GM06990 (cell line): ENCODE results near the gene TRIP10.

Experiments
- DNase-seq: peaks from one replicate; pipeline ENCODE4 v3.0.0-alpha.2; 2011; ENCODE audit not compliant: insufficient read length; ENCODE audit errors: extremely low read depth
- H3K27me3 ChIP-seq: replicated peaks from 2 replicates; pipeline ENCODE4 v1.6.0; 2011; ENCODE audit warnings: low read length; ENCODE audit not compliant: control insufficient read depth, insufficient read depth
- H3K36me3 ChIP-seq: 2 replicates; pipeline ENCODE4 v1.5.1; 2011; ENCODE audit warnings: low read length; ENCODE audit not compliant: control insufficient read depth, insufficient read depth
- H3K4me3 ChIP-seq: replicated peaks from 2 replicates; pipeline ENCODE4 v1.5.1; 2011; ENCODE audit warnings: low read depth, mild to moderate bottlenecking, control low read depth, low read length
- TF ChIP-seq, protein P1 (sequence below): IDR thresholded peaks from 2 replicates; pipeline ENCODE4 v1.5.1; 2011; ENCODE audit warnings: low read length, control low read depth, mild to moderate bottlenecking, inconsistent platforms; ENCODE audit not compliant: insufficient read depth, poor library complexity, severe bottlenecking

The TRIP10 gene

DNA sequence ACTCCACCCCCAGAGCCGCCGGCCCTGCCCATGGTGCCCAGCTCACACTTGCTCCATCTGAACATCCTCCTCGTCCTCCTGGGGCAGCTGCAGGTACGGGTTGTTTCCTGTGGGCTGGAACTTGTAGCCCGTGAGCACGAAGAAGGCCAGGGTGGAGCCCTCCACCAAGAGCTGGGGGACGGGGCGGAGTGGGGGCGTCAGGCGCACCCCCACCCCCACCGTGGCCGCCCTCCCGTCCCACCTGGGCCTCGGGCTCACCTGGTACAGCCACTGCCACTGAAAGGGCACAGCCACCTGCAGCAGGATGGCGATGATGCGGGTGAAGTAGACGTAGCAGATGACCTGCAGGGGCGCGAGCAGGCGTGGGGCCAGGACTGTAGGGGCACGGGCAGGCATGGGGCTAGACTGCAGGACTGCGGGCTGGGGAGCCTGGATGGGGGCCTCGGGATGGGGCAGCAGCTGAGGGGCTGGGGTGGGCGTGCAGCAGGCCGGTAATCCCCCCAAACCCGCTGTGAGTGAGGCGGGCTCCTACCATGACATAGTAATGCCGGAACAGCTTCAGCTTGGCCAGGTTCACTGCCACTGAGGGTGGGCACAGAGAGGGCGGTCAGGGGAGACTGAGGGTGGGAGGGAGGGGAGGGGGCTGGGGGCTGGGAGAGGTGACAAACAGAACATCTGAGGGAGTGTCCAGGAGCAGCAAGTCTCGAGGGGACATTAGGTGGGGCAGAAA, 8.4 kb upstream of the TRIP10 start:
- H3K4me3 ChIP-seq: no peak overlapping the region
- TF ChIP-seq, protein P1, sequence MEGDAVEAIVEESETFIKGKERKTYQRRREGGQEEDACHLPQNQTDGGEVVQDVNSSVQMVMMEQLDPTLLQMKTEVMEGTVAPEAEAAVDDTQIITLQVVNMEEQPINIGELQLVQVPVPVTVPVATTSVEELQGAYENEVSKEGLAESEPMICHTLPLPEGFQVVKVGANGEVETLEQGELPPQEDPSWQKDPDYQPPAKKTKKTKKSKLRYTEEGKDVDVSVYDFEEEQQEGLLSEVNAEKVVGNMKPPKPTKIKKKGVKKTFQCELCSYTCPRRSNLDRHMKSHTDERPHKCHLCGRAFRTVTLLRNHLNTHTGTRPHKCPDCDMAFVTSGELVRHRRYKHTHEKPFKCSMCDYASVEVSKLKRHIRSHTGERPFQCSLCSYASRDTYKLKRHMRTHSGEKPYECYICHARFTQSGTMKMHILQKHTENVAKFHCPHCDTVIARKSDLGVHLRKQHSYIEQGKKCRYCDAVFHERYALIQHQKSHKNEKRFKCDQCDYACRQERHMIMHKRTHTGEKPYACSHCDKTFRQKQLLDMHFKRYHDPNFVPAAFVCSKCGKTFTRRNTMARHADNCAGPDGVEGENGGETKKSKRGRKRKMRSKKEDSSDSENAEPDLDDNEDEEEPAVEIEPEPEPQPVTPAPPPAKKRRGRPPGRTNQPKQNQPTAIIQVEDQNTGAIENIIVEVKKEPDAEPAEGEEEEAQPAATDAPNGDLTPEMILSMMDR: no peak
- no peaks in the 10 kb centered on the region for H3K27me3 ChIP-seq
- no peak for DNase-seq
- H3K36me3 ChIP-seq: peaks cover 18% of the 10 kb centered on the region

DNA sequence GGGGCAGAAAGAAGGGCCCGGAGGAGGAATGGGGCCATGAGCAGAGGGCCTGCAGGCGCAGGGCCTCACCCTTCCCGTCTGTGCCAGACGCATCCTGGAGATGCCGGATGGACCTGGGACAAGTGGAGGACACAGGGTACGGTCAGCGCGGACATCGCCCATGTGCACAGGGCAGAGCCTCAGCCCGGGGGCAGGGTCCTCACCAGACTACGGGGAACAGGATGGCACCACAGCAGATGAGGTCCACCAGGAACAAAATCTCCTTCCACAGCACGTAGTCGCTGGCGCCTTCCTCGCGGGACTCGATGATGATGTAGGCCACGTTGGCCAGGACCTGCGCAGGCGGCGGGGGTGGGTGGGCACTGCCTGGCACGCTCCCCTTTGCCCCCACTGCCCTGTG, 7.7 kb upstream of the TRIP10 start:
- TF ChIP-seq, protein P1: no peak
- Histone ChIP-seq H3K4me3 (no peak overlapping the region), H3K36me3 (peaks cover 18% of the 10 kb centered on the region), H3K27me3 (no peaks in the 10 kb centered on the region)
- no peak for DNase-seq

DNA sequence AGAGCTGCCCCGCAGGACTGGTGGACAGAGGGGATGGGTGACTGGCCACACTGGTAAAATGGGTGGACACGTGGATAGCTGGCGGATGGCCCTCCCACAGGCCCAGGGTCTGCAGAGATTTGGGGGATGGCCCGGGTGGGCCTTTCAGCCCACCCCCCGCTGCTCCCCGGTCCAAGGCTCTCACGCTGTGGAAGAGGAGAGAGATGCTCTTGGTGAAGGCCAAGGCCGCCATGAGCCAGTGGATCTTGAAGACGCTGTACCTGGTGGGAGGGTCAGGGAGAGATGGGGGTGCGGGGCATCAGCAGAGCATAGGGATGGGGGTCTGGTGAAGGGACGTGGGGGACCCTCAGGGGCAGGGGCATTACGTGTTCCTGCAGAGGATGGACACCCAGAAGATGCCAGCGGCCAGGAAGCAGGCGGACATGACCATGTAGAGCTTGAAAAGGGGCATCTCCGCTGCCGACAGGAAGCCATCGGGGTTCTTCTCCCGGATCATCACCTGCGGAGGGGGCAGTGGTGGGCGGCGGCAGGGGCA, 6.6 kb upstream of the TRIP10 start:
- Histone ChIP-seq H3K4me3 (no peak overlapping the region), H3K36me3 (peaks cover 18% of the 10 kb centered on the region), H3K27me3 (no peaks in the 10 kb centered on the region)
- TF ChIP-seq, protein P1: no peak
- no peak for DNase-seq

DNA sequence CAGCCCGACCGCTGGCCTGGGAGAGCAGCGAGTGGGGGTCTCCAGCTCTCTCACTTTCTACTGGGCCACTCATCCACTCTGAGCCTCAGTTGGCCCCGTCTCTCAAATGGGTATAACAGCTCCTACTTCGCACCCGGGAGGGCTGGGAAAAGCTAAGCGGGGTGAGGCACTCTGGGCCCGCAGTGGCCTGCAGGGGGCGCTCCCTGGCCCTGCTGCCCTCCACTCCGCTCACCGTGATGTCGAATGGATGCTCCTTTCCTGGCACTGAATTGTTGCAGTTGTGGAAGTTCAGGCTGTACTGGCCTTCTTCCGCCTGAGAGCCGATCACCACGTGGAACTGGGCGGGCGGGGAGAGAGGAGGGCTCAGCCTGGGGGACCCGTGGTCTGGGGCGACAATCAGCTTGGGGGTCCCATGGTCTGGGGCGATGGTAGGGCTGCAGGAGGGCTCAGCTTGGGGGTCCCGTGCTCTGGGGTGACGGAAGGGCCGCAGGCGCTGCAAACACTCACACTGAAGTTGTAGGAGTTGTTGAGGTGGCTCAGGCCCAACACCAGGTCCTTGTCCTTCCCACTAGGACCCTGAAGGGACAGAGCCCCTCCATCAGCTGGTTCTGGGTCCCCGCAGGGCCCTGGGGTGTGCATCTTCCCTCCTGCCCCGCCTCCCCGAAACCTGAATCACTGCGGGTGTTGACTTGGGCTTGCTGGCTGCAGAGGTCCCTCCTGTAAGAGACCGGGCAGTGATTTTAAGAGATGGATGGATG, 6.0 kb upstream of the TRIP10 start:
- no peaks in the 10 kb centered on the region for H3K27me3 ChIP-seq
- no peak for DNase-seq
- no peak overlapping the region for H3K4me3 ChIP-seq
- TF ChIP-seq, protein P1: peak; percentile 30
- H3K36me3 ChIP-seq: peaks cover 18% of the 10 kb centered on the region

DNA sequence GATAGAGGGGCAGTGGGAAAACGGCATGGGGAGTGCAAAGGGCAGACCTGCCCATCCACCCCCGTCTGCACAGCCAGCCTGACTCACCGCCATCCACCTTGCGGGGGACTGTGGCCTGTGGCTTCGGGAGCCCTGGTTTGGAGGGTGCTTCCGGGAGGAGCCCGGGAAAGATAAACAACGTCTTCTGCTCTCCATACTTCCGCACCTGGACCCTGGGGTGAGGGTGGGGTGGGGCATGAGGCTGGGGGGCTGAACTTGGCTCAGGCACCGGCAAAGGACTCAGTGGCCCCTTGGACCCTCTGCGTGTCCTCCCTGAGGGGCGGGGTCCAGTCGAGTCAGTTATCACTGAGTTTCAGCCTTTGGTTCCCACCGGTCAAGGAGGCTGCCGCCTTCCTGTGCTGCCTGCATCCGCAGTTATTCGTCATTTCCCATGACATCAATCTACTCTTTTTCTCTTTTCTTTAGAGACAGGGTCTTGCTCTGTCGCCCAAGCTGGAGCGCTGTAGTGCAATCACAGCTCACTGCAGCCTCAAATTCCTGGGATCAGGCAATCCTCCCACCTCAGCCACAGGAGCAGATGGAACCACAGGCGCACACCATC, 5.3 kb upstream of the TRIP10 start:
- DNase-seq: no peak
- Histone ChIP-seq H3K4me3 (no peak overlapping the region), H3K36me3 (peaks cover 18% of the 10 kb centered on the region), H3K27me3 (no peaks in the 10 kb centered on the region)
- TF ChIP-seq, protein P1: no peak
